ENCODE measurements around the gene GBP5.

DNA sequence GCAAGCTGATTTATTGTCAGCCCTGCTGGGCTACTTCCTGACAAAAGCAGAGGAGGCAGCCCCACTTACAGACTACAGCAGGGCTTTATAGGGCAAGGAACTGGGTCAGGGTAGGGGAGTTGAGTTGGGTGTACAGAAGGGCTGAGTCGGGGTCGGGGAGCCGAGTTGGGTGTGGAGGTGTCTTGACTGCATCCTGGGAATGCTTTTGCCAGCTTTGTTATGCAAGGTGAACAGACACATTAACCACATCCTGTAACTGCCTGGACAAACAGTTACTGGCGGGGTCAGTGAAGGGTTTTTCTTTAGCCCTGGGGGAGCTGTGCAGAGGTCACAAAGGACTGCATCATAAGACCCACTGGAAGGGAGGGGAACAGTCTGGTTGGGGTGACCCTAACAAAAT is 39.1 kb upstream of the GBP5 start:
- TF ChIP-seq, protein P1, sequence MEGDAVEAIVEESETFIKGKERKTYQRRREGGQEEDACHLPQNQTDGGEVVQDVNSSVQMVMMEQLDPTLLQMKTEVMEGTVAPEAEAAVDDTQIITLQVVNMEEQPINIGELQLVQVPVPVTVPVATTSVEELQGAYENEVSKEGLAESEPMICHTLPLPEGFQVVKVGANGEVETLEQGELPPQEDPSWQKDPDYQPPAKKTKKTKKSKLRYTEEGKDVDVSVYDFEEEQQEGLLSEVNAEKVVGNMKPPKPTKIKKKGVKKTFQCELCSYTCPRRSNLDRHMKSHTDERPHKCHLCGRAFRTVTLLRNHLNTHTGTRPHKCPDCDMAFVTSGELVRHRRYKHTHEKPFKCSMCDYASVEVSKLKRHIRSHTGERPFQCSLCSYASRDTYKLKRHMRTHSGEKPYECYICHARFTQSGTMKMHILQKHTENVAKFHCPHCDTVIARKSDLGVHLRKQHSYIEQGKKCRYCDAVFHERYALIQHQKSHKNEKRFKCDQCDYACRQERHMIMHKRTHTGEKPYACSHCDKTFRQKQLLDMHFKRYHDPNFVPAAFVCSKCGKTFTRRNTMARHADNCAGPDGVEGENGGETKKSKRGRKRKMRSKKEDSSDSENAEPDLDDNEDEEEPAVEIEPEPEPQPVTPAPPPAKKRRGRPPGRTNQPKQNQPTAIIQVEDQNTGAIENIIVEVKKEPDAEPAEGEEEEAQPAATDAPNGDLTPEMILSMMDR (IDR thresholded peaks at IDR 0.05) = no peak
- no peak for TF ChIP-seq POLR2A (IDR thresholded peaks at IDR 0.05)
